Memory B cell (primary cell): ENCODE measurements around the gene ADCY6.
"Not testable (repeated sequence)": the region's sequence is repeated elsewhere in the genome, so short reads cannot be mapped to it uniquely, and the experiment has no call there.

Experiments used
- ATAC-seq: fragments of 150-1000 bp; cut with Tn5 transposase; 2 replicates; pipeline ENCODE4 v1.10.0; 2021; ENCODE audit warnings: low read depth, mild to moderate bottlenecking, moderate library complexity
- DNase-seq, 2 donors: peaks; one replicate each; pipeline ENCODE4 v3.0.0; 2022; ENCODE audit warnings: low spot score in 2 of 2
- H3K27ac Mint-ChIP-seq: one replicate; pipeline ENCODE4 v1.8.0; 2022; ENCODE audit warnings: mild to moderate bottlenecking, moderate library complexity, mixed read lengths
- H3K27me3 Mint-ChIP-seq: one replicate; pipeline ENCODE4 v1.8.0; 2022; ENCODE audit warnings: mixed read lengths
- H3K36me3 Mint-ChIP-seq: one replicate; pipeline ENCODE4 v1.8.0; 2022; ENCODE audit warnings: mild to moderate bottlenecking, mixed read lengths
- H3K4me1 Mint-ChIP-seq: one replicate; pipeline ENCODE4 v1.8.0; 2022; ENCODE audit warnings: mixed read lengths
- H3K4me3 Mint-ChIP-seq: one replicate; pipeline ENCODE4 v1.8.0; 2022; ENCODE audit warnings: mild to moderate bottlenecking, moderate library complexity, mixed read lengths
- H3K9me3 Mint-ChIP-seq: one replicate; pipeline ENCODE4 v1.8.0; 2022; ENCODE audit warnings: mixed read lengths

ADCY6 gene

DNA sequence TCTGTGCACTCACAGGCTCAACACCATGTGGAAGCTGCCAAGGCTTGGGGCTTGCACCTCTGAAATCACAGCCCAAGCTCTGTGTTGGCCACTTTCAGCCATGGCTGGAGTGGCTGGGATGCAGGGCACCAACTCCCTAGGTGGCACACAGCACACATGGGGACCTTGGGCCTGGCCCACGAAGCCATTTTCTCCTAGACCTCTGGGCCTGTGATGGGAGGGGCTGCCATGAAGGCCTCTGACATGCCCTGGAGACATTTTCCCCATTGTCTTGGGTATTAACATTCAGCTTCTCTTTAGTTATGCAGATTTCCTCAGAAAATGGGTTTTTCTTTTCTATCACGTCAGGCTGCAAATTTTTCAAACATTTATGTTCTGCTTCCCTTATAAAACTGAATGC lies 68.7 kb downstream of the ADCY6 start:
- H3K9me3 Mint-ChIP-seq, ATAC-seq, H3K27ac Mint-ChIP-seq, H3K27me3 Mint-ChIP-seq, H3K4me3 Mint-ChIP-seq, DNase-seq: not testable (repeated sequence)
- Mint-ChIP-seq H3K4me1 (peaks cover 10% of the 10 kb centered on the region), H3K36me3 (peaks cover 11% of the 10 kb centered on the region)

DNA sequence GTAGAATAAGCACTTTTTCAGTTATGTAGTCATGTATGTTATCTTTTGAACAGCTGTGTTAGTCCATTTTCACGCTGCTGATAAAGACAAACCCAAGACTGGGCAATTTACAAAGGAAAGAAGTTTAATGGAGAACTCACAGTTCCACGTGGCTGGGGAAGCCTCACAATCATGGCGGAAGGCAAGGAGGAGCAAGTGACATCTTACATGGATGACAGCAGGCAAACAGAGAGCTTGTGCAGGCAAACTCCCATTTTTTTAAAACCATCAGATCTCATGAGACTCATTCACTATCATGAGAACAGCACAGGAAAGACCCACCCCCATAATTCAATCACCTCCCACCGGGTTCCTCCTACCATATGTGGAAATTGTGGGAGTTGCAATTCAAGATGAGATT lies 69.9 kb downstream of the ADCY6 start:
- H3K4me3 Mint-ChIP-seq, H3K27ac Mint-ChIP-seq, H3K27me3 Mint-ChIP-seq, ATAC-seq, DNase-seq, H3K9me3 Mint-ChIP-seq: not testable (repeated sequence)
- Mint-ChIP-seq H3K4me1 (peaks cover 14% of the 10 kb centered on the region), H3K36me3 (peaks cover 15% of the 10 kb centered on the region)

DNA sequence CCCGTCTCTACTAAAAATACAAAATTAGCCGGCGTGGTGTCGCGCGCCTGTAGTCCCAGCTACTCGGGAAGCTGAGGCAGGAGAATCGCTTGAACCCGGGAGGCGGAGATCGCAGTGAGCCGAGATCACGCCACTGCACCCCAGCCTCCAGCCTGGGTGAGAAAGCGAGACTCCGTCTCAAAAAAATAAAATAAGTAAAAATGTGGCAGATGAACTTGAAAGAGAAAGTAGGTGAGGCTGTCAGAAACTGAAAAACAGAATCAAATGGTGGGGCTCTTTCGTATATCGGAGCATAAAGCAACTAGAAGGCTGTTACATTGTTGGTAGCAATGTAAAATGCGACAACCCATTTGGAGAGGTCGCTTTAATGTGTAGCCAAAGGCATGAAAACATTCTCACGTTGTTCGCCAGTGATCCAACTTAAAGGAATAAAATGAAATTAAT lies 71.6 kb downstream of the ADCY6 start:
- ATAC-seq: no peak

DNA sequence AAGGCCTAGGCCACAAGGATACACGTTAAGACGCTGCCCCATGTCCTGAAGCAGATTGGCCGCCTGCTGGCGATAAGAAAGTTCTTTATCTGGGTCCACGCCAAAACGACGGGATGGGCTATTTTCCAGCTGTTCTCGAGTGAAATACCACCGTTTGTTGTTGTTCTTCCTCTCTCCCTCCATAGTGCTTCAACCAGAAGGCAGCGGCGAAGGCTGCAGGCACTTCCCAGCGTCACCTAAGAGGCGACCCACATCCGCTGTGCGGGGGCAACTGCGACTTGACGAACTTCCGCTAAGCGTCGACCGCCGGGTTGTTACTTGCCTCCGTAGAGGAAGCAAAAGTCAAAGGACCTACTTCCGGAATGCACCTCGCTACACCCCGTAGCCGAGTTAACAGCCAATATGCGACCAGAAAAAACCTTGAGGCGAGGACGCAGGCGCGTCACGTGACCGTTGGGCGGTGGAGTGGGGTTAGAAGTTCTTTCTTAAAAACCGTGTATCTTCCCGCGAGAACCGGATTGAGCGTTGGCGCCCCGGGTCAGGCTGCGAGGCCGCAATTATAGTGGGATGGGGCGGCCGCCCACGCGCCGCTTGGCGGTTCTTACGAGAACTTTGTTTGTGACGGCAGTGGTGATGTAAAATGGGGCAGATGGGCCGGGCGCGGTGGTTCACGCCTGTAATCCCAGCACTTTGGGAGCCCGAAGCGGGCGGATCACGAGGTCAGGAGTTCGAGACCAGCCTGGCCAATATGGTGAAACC lies 72.2 kb downstream of the ADCY6 start, which contains the start of gene CCNT1:
Gene CCNT1, minus strand, starts transcription at position 215 of the 759 bp plus-strand sequence. Its CDS starts 32 bp downstream, at position 183.
- Mint-ChIP-seq H3K36me3 (peaks cover 23% of the 10 kb centered on the region), H3K27me3 (no peaks in the 10 kb centered on the region), H3K4me1 (peaks cover 17% of the 10 kb centered on the region), H3K9me3 (peaks cover 10% of the 10 kb centered on the region), H3K27ac (peak within 1 kb of the TSS; percentile 99), H3K4me3 (peak within 1 kb of the TSS; percentile 95)
- DNase-seq: peak; percentile 85 to 96
- ATAC-seq: peak; percentile 87

More for the DNA sequence above, 71.6 kb downstream of the ADCY6 start:
- no peak for DNase-seq
- Mint-ChIP-seq H3K27ac (peak overlapping the region; percentile 99), H3K4me3 (peak overlapping the region; percentile 95), H3K9me3 (peaks cover 10% of the 10 kb centered on the region), H3K4me1 (peaks cover 17% of the 10 kb centered on the region), H3K36me3 (peaks cover 23% of the 10 kb centered on the region), H3K27me3 (no peaks in the 10 kb centered on the region)
